Astrocyte (in vitro differentiated cells and primary cell): ENCODE data around the gene ATF2.

Experiments used
- CTCF ChIP-seq: IDR thresholded peaks from 2 replicates; pipeline ENCODE4 v1.5.1; 2011; ENCODE audit warnings: low read depth, mild to moderate bottlenecking, inconsistent platforms, low read length, moderate library complexity; ENCODE audit not compliant: insufficient read depth
- EZH2 ChIP-seq: IDR thresholded peaks from 2 replicates; pipeline ENCODE4 v1.6.1; 2012; ENCODE audit warnings: mild to moderate bottlenecking, low read length, inconsistent platforms; ENCODE audit not compliant: insufficient read depth

GRCh38 chr2:175076272-175076671 is 91.7 kb downstream of the ATF2 start:
- no peak for TF ChIP-seq CTCF
- TF ChIP-seq EZH2: no peak
